GM12878 (cell line): ENCODE results near the gene MXI1. TPM values are rescaled to one million over a fixed set of nuclear protein-coding genes. Genes with fewer than 3 reads are reported as not detected.

Experiments
- GATAD2B ChIP-seq: fragments of 450-650 bp; conservative IDR thresholded peaks from 2 replicates; pipeline ENCODE4 v1.6.1; 2017; ENCODE audit warnings: low read depth, mild to moderate bottlenecking, moderate library complexity
- PML ChIP-seq: IDR thresholded peaks from 2 replicates; pipeline ENCODE4 v1.6.1; 2012; ENCODE audit warnings: low read length, inconsistent platforms
- RAD21 ChIP-seq: IDR thresholded peaks from 2 replicates; pipeline ENCODE4 v1.6.1; 2011; ENCODE audit warnings: mild to moderate bottlenecking, low read depth, low read length, moderate library complexity; ENCODE audit not compliant: insufficient read depth
- RBBP5 ChIP-seq: fragments of 200-600 bp; sonication (generic); conservative IDR thresholded peaks from 2 replicates; pipeline ENCODE4 v1.6.1; 2016
- RFX5 ChIP-seq: IDR thresholded peaks from 2 replicates; pipeline ENCODE4 v1.6.1; 2011; ENCODE audit warnings: low read depth, low read length, improper control_type of control experiment
- SRF ChIP-seq, 2 experiments: IDR thresholded peaks; 2 replicates each; pipeline ENCODE4 v1.6.1; 2011; ENCODE audit warnings: low read depth in 2 of 2, low read length in 2 of 2, mild to moderate bottlenecking in 1 of 2, moderate library complexity in 1 of 2
- ZNF217 ChIP-seq: fragments of 450-650 bp; IDR thresholded peaks from 2 replicates; pipeline ENCODE4 v1.6.1; 2017; ENCODE audit warnings: antibody characterized with exemption, mild to moderate bottlenecking
- ZNF24 ChIP-seq: fragments of 450-650 bp; IDR thresholded peaks from 2 replicates; pipeline ENCODE4 v1.6.1; 2017; ENCODE audit warnings: antibody characterized with exemption, mild to moderate bottlenecking
- ZNF622 ChIP-seq: fragments of 450-650 bp; IDR thresholded peaks from 2 replicates; pipeline ENCODE4 v1.6.1; 2017; ENCODE audit warnings: mild to moderate bottlenecking, inconsistent platforms
- polyA plus RNA-seq, 11 experiments: library from polyadenylated mRNA; depleted of rRNA in 4 of 11; unstranded in 6 of 11; stranded (reverse) in 5 of 11; fragments of >200 nt; fragmentation: Nextera tagmentation in 4 of 11; fragmentation: Illumina TruSeq in 1 of 11; extraction: Ambion mirVana in 4 of 11; extraction: Trizol in 1 of 11; gene quantifications; 1 replicate in 1 of 11; 2 replicates in 10 of 11; pipeline versions ENCODE4 v1.2.1 to v1.2.3, GENCODE V29; 2011 to 2016; ENCODE audit warnings: inconsistent platforms in 2 of 11, missing spikeins in 2 of 11, low read depth in 1 of 11
- total RNA-seq, 4 experiments: library from RNA; depleted of rRNA in 3 of 4; stranded (reverse); fragments of >200 nt in 3 of 4; fragmentation: Illumina TruSeq in 1 of 4; extraction: Trizol in 1 of 4; gene quantifications; 2 replicates each; pipeline versions ENCODE4 v1.2.1 to v1.2.3, GENCODE V29; 2013 to 2021
- TF ChIP-seq, protein P1 (sequence below): IDR thresholded peaks from 2 replicates; pipeline ENCODE4 v1.6.1; 2012; ENCODE audit warnings: low read length, inconsistent platforms
- TF ChIP-seq, protein P2 (sequence below): IDR thresholded peaks from 2 replicates; pipeline ENCODE4 v1.6.1; 2011; ENCODE audit warnings: mild to moderate bottlenecking, low read depth, low read length, moderate library complexity; ENCODE audit not compliant: insufficient replicate concordance
- TF ChIP-seq, protein P3 (sequence below): fragments of 450-650 bp; IDR thresholded peaks from 2 replicates; pipeline ENCODE4 v1.6.1; 2014; ENCODE audit warnings: mild to moderate bottlenecking
- TF ChIP-seq, protein P4 (sequence below): IDR thresholded peaks from 2 replicates; pipeline ENCODE4 v1.6.1; 2012; ENCODE audit warnings: mild to moderate bottlenecking, low read depth, low read length

Gene MXI1
- total and polyA plus RNA-seq, 10 of the 15 experiments (the other 5 are each of a cell fraction or from before 2014, with no cell fraction given) = 0.23 to 8.0 (median 0.41) TPM

DNA sequence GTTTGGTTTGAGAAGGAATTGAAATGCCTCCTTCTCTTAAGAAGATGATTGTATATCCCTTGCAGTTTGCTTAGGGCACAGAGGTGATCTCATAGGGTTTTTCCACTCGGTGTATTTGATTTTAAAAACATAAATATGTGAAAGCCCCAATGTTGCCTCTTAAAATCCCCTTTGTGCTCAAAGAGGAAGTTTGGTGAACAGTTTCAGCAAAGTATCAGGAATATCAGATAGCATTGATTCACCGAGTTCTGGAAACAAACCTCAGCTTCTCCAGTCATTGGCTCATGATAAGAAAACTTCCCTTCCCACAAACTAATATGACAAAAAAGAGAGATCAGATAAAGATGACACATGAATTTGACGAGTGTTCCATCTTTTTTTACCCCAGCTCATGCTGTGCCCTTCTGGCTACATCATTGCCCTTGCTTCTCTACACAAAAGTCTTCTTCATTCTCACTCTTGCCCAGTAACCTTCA lies 117.4 kb downstream of the MXI1 start (continued):
- TF ChIP-seq, protein P1, sequence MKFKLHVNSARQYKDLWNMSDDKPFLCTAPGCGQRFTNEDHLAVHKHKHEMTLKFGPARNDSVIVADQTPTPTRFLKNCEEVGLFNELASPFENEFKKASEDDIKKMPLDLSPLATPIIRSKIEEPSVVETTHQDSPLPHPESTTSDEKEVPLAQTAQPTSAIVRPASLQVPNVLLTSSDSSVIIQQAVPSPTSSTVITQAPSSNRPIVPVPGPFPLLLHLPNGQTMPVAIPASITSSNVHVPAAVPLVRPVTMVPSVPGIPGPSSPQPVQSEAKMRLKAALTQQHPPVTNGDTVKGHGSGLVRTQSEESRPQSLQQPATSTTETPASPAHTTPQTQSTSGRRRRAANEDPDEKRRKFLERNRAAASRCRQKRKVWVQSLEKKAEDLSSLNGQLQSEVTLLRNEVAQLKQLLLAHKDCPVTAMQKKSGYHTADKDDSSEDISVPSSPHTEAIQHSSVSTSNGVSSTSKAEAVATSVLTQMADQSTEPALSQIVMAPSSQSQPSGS = peak; percentile 79; the same call in 1 of the 2 replicates
- TF ChIP-seq RFX5 (no peak), ZNF622 (no peak), GATAD2B (no peak), ZNF24 (peak; percentile 85), ZNF217 (no peak), RBBP5 (no peak), PML (no peak), RAD21 (no peak), SRF (IDR thresholded peaks at IDR 0.05; ENCODE audit: low read depth in 2 of 2, low read length in 2 of 2) (no peak)
- TF ChIP-seq, protein P2, sequence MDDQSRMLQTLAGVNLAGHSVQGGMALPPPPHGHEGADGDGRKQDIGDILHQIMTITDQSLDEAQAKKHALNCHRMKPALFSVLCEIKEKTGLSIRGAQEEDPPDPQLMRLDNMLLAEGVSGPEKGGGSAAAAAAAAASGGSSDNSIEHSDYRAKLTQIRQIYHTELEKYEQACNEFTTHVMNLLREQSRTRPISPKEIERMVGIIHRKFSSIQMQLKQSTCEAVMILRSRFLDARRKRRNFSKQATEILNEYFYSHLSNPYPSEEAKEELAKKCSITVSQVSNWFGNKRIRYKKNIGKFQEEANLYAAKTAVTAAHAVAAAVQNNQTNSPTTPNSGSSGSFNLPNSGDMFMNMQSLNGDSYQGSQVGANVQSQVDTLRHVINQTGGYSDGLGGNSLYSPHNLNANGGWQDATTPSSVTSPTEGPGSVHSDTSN = no peak
- TF ChIP-seq, protein P3, sequence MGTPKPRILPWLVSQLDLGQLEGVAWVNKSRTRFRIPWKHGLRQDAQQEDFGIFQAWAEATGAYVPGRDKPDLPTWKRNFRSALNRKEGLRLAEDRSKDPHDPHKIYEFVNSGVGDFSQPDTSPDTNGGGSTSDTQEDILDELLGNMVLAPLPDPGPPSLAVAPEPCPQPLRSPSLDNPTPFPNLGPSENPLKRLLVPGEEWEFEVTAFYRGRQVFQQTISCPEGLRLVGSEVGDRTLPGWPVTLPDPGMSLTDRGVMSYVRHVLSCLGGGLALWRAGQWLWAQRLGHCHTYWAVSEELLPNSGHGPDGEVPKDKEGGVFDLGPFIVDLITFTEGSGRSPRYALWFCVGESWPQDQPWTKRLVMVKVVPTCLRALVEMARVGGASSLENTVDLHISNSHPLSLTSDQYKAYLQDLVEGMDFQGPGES = no peak
- TF ChIP-seq, protein P4, sequence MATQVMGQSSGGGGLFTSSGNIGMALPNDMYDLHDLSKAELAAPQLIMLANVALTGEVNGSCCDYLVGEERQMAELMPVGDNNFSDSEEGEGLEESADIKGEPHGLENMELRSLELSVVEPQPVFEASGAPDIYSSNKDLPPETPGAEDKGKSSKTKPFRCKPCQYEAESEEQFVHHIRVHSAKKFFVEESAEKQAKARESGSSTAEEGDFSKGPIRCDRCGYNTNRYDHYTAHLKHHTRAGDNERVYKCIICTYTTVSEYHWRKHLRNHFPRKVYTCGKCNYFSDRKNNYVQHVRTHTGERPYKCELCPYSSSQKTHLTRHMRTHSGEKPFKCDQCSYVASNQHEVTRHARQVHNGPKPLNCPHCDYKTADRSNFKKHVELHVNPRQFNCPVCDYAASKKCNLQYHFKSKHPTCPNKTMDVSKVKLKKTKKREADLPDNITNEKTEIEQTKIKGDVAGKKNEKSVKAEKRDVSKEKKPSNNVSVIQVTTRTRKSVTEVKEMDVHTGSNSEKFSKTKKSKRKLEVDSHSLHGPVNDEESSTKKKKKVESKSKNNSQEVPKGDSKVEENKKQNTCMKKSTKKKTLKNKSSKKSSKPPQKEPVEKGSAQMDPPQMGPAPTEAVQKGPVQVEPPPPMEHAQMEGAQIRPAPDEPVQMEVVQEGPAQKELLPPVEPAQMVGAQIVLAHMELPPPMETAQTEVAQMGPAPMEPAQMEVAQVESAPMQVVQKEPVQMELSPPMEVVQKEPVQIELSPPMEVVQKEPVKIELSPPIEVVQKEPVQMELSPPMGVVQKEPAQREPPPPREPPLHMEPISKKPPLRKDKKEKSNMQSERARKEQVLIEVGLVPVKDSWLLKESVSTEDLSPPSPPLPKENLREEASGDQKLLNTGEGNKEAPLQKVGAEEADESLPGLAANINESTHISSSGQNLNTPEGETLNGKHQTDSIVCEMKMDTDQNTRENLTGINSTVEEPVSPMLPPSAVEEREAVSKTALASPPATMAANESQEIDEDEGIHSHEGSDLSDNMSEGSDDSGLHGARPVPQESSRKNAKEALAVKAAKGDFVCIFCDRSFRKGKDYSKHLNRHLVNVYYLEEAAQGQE = no peak
